ENCODE results near the gene SIGLEC10. TPM values are rescaled to one million over a fixed set of nuclear protein-coding genes. Genes with fewer than 3 reads are reported as not detected.
A peak's percentile ranks its signal among the peaks of the same experiment; 100 is the strongest.

The SIGLEC10 gene
- total RNA-seq, 1 donor from 2014 or later: 12.6 TPM

GRCh38 chr19:51391073-51391611, 26.3 kb downstream of the SIGLEC10 start:
- H3K9me3 ChIP-seq: no peaks in the 10 kb centered on the region
- no peaks in the 10 kb centered on the region for H3K36me3 ChIP-seq
- no peak for DNase-seq
- ATAC-seq: no peak
- H3K27ac ChIP-seq: no peak overlapping the region
- intact Hi-C loops (cut with DNase I): no loop called here
- no peaks in the 10 kb centered on the region for H3K4me1 ChIP-seq
- no peaks in the 10 kb centered on the region for H3K27me3 ChIP-seq
- TF ChIP-seq CTCF (IDR thresholded peaks at IDR 0.05): no peak
- no peak overlapping the region for H3K4me3 ChIP-seq

DNA sequence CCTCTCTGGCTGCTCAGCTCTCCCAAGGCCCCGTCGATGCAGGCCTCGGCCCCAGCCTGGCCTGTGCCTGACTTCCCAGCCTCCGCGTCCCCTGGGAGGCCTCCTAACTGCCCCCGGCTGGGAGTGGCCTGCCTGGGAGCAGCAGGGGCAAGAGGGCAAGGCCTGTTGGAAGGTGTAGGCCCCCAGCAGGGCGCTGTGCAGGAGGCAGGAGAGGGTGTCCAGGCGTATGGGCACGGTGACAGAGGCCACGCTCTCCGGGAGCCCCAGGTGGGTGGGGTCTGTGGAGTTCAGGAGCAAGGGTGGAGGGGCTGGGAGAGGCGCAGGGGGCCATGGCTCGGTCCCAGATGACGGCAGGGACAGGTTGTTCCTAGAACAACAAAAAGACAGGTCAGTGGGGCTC, 28.3 kb downstream of the SIGLEC10 start:
- H3K4me3 ChIP-seq: no peak overlapping the region
- H3K4me1 ChIP-seq: no peaks in the 10 kb centered on the region
- intact Hi-C loops (cut with DNase I): no loop called here
- ATAC-seq (peak; percentile 5), DNase-seq (no peak)
- no peak for TF ChIP-seq CTCF (IDR thresholded peaks at IDR 0.05)
- no peak overlapping the region for H3K27ac ChIP-seq
- no peaks in the 10 kb centered on the region for H3K9me3 ChIP-seq
- H3K36me3 ChIP-seq: no peaks in the 10 kb centered on the region
- no peaks in the 10 kb centered on the region for H3K27me3 ChIP-seq

DNA sequence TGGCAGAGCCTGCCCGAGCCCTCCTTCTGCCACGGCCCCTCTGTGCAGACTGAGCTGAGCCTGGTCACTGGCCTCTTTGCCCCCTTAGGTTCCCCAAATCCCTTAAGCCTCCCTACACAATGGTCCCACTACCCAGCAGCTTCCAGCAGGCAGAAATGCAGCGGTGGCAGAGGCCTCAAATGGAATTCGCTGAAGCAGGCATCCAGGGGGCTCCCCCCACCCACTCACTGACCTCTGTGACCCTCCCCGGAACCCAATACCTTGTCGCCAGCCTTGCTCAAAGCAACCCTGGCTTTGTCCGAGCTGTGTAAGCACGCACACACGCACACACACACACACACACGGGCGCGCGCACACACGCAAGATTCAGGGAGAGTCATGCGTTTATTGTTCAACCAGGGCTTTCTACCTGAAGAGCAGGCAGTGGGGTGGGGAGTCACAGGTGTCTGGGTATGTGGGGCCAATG, 29.5 kb downstream of the SIGLEC10 start, which contains the start of gene LIM2:
Gene LIM2, minus strand, starts transcription at position 51 of the 466 bp plus-strand sequence. CDS start 531 bp downstream, outside the sequence.
- Histone ChIP-seq H3K27ac (no peak within 1 kb of the TSS), H3K4me1 (no peaks in the 10 kb centered on the region), H3K9me3 (no peaks in the 10 kb centered on the region), H3K36me3 (no peaks in the 10 kb centered on the region), H3K4me3 (no peak within 1 kb of the TSS), H3K27me3 (no peaks in the 10 kb centered on the region)
- no peak for TF ChIP-seq CTCF (IDR thresholded peaks at IDR 0.05)
- ATAC-seq (no peak), DNase-seq (no peak)
- intact Hi-C loops (cut with DNase I): no loop called here

DNA sequence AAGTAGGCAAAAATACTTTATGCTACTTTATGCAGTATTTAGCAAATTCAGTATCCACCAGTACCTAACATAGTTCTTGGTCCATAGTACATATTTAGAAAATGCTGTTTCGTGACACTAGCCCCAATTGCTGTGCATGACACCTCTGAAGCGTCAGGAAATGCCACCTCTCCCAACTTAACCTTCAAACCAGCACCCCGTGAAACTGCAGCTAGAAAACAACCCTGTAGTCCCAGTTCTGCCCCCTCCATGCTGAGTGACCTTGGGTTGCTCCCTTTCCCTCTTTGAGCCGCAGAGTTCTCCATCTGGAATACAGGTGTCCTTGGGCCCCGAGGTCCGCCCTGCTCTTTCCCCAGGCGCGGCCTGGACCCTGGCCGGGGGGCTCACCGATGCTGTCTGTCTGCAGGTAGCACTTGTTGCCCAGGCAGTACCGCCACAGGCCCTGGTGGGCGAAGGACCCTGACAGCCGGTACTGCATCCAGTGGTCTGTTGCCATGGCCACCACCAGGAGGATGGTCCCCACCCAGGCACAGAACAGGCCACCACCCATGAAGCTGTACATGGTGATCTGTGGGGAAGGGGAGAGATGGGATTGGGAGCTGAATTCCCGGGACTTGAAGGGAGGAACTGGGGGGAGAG, 30.4 kb downstream of the SIGLEC10 start:
- Histone ChIP-seq H3K27ac (no peak overlapping the region), H3K4me1 (no peaks in the 10 kb centered on the region), H3K9me3 (no peaks in the 10 kb centered on the region), H3K4me3 (no peak overlapping the region), H3K27me3 (no peaks in the 10 kb centered on the region), H3K36me3 (no peaks in the 10 kb centered on the region)
- no peak for TF ChIP-seq CTCF (IDR thresholded peaks at IDR 0.05)
- ATAC-seq (no peak), DNase-seq (no peak)
- intact Hi-C loops (cut with DNase I): no loop called here

DNA sequence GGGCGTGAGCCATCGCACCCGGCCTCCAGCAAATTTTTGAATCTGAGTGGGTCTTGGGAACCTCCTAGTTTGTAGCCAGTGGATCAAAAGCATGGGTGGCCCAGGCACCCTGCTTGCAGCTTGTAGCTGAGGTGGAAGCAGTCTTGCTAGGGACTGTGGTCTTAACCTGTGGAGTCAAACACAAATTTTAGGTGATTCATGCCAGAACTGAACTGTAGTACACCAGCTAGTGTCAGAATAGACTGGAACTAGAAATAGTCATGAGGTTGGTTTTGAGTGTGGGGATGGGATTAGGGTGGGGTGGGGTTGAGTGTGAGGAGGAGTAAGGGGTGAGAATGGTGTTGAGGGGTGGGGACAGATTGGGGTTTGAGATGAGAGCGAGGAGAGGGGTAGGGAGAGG, 35.4 kb downstream of the SIGLEC10 start:
- H3K27me3 ChIP-seq: no peaks in the 10 kb centered on the region
- intact Hi-C loops (cut with DNase I): no loop called here

More for the DNA sequence above, 35.4 kb downstream of the SIGLEC10 start:
- no peak for DNase-seq
- no peak for ATAC-seq
- no peak for TF ChIP-seq CTCF (IDR thresholded peaks at IDR 0.05)
- Histone ChIP-seq H3K4me3 (no peak overlapping the region), H3K27ac (no peak overlapping the region), H3K9me3 (no peaks in the 10 kb centered on the region), H3K4me1 (no peaks in the 10 kb centered on the region), H3K36me3 (no peaks in the 10 kb centered on the region)
